HG03469 (cell line): ENCODE data around the gene DSG2.
A peak's percentile ranks its signal among the peaks of the same experiment; 100 is the strongest.
"Not testable (repeated sequence)": the region's sequence is repeated elsewhere in the genome, so short reads cannot be mapped to it uniquely, and the experiment has no call there.

Source experiments
- ATAC-seq: cut with Tn5 transposase; IDR thresholded peaks from one replicate; pipeline ENCODE4 v1.9.1; 2021; ENCODE audit warnings: mild to moderate bottlenecking, moderate library complexity, moderate number of reproducible peaks; ENCODE audit not compliant: unreplicated experiment

Gene DSG2

GRCh38 chr18:31498574-31499524 lies 872 bp downstream of the DSG2 start:
- no peak for ATAC-seq

GRCh38 chr18:31500051-31500688 lies 2.2 kb downstream of the DSG2 start:
- peak; percentile 95 for ATAC-seq

- ATAC-seq, result no peak
Observed at GRCh38 chr18:31503011-31503410, 5.0 kb downstream of the DSG2 start.

- ATAC-seq, result no peak
Observed at GRCh38 chr18:31504455-31505147, 6.6 kb downstream of the DSG2 start.

GRCh38 chr18:31505156-31505555 lies 7.2 kb downstream of the DSG2 start:
- no peak for ATAC-seq

GRCh38 chr18:31506024-31506742 lies 8.2 kb downstream of the DSG2 start:
- no peak for ATAC-seq

GRCh38 chr18:31507124-31507523 lies 9.1 kb downstream of the DSG2 start:
- ATAC-seq, result not testable (repeated sequence)

GRCh38 chr18:31508781-31509180 lies 10.8 kb downstream of the DSG2 start:
- ATAC-seq, result no peak

- ATAC-seq, result no peak
Observed at GRCh38 chr18:31509571-31509970, 11.6 kb downstream of the DSG2 start.

GRCh38 chr18:31510319-31510718 lies 12.3 kb downstream of the DSG2 start:
- ATAC-seq, result no peak

- ATAC-seq, result no peak
Observed at GRCh38 chr18:31511098-31511497, 13.1 kb downstream of the DSG2 start.

GRCh38 chr18:31512203-31512764 lies 14.3 kb downstream of the DSG2 start:
- ATAC-seq, result no peak

GRCh38 chr18:31513189-31513935 lies 15.4 kb downstream of the DSG2 start:
- ATAC-seq, result no peak

GRCh38 chr18:31516437-31516836 lies 18.5 kb downstream of the DSG2 start:
- no peak for ATAC-seq

- ATAC-seq, result no peak
Observed at GRCh38 chr18:31526374-31526773, 28.4 kb downstream of the DSG2 start.

- no peak for ATAC-seq
Observed at GRCh38 chr18:31533236-31533635, 35.3 kb downstream of the DSG2 start.

GRCh38 chr18:31538837-31539236 lies 40.9 kb downstream of the DSG2 start:
- no peak for ATAC-seq

- ATAC-seq, result no peak
Observed at GRCh38 chr18:31546476-31546875, 48.5 kb downstream of the DSG2 start.

GRCh38 chr18:31548853-31549252 lies 50.9 kb downstream of the DSG2 start:
- ATAC-seq, result no peak

- ATAC-seq, result no peak
Observed at GRCh38 chr18:31549416-31549815, 51.4 kb downstream of the DSG2 start.
